B cell (primary cell): ENCODE data around the gene TRIO.

Experiments used
- CTCF ChIP-seq: fragments of 200-600 bp; IDR thresholded peaks from one replicate; pipeline ENCODE4 v1.8.0; 2022; ENCODE audit warnings: antibody characterized with exemption, mild to moderate bottlenecking
- EZH2 ChIP-seq: IDR thresholded peaks from 2 replicates; pipeline ENCODE4 v1.6.1; 2012; ENCODE audit warnings: borderline replicate concordance, low read depth, mild to moderate bottlenecking, moderate library complexity, low read length; ENCODE audit not compliant: insufficient read depth, poor library complexity, severe bottlenecking

DNA sequence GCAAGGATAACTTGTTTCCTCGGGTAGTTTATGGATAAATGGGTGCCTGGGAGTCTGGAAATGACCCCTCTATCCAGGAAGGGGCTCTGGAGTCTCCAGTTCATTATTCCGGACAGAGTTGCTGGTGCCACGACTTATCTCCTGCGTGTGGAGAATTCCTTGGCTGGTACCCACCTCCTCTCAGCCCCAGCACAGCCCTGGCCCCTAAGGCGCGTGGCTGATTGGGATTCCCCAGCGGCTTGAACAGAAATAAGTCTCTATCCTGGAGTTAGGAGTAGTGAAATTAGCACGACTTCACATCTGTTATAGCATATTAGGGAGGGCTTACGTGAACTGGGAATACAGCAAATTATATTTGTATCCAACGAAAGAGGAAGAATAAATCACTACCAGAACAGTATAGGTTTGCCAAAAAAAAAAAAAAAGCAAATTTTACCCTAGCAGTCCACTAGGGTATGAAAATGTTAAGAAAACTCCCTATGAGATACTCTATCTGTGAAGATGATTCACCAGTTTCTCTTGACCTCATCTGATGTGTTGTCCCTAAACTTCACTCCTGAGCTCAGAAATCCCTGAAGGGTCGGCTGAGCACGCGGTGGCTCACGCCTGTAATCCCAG is 265.9 kb downstream of the TRIO start:
- TF ChIP-seq EZH2: no peak
- no peak for TF ChIP-seq CTCF
